HEK293 (cell line): ENCODE data around the gene ARMS2.

ENCODE experiments used
- CTCF ChIA-PET: fragments of 350-600 bp; formaldehyde crosslinking; extraction: SDS; loops from one replicate; lab custom pipeline; 2021; ENCODE audit warnings: antibody characterized with exemption; lab: Yijun Ruan, JAX
- POLR2A ChIA-PET: fragments of 300-600 bp; formaldehyde crosslinking; extraction: SDS; loops from one replicate; lab custom pipeline; 2020; ENCODE audit warnings: antibody characterized with exemption, inconsistent platforms; lab: Yijun Ruan, JAX
- H3K27ac ChIP-seq: fragments of 200-500 bp; sonication (Bioruptor generic); 2 replicates; pipeline ENCODE4 v1.5.1; 2014; ENCODE audit warnings: low read depth, low read length, control low read depth, inconsistent platforms; ENCODE audit errors: extremely low read depth
- H3K36me3 ChIP-seq, 2 experiments: fragments of 200-500 bp in 1 of 2; sonication (Bioruptor generic) in 1 of 2; 1 replicate in 1 of 2; 2 replicates in 1 of 2; pipeline ENCODE4 v1.5.1; 2014 to 2017; ENCODE audit warnings: inconsistent platforms in 2 of 2, low read length in 2 of 2; ENCODE audit not compliant: control insufficient read depth in 2 of 2, insufficient read depth in 1 of 2
- H3K4me1 ChIP-seq: fragments of 200-500 bp; sonication (Bioruptor generic); 2 replicates; pipeline ENCODE4 v1.5.1; 2014; ENCODE audit warnings: mild to moderate bottlenecking, low read length, inconsistent platforms; ENCODE audit not compliant: control insufficient read depth, insufficient read depth
- H3K4me3 ChIP-seq: 2 replicates; pipeline ENCODE4 v1.5.1; 2011; ENCODE audit warnings: low read depth, mild to moderate bottlenecking, control low read depth, low read length, moderate library complexity
- H3K9me3 ChIP-seq: fragments of 200-500 bp; sonication (Bioruptor generic); 2 replicates; pipeline ENCODE4 v1.5.1; 2014; ENCODE audit warnings: low read depth, low read length, inconsistent platforms; ENCODE audit not compliant: control insufficient read depth, insufficient read depth
- BCL11A ChIP-seq: fragments of 450-650 bp; formaldehyde crosslinking; IDR thresholded peaks from 2 replicates; pipeline ENCODE4 v1.5.1; 2016; ENCODE audit warnings: low read depth, missing biosample characterization, missing genetic modification characterization
- MEIS1 ChIP-seq: sonication (generic); formaldehyde crosslinking; IDR thresholded peaks from 2 replicates; pipeline ENCODE4 v1.8.1; 2022; ENCODE audit warnings: missing genetic modification reagents, mild to moderate bottlenecking, borderline replicate concordance
- WT1 ChIP-seq: fragments of 450-650 bp; formaldehyde crosslinking; IDR thresholded peaks from 2 replicates; pipeline ENCODE4 v1.5.1; 2016; ENCODE audit warnings: missing biosample characterization, missing genetic modification characterization
- ZBTB20 ChIP-seq: fragments of 450-650 bp; formaldehyde crosslinking; IDR thresholded peaks from 2 replicates; pipeline ENCODE4 v1.5.1; 2016; ENCODE audit warnings: missing biosample characterization, missing genetic modification characterization
- ZNF239 ChIP-seq: fragments of 450-650 bp; formaldehyde crosslinking; IDR thresholded peaks from 2 replicates; pipeline ENCODE4 v1.5.1; 2016; ENCODE audit warnings: missing biosample characterization, missing genetic modification characterization
- ZNF274 ChIP-seq, 2 experiments: fragments of 200-500 bp in 1 of 2; fragments of 450-650 bp in 1 of 2; sonication (Bioruptor generic) in 1 of 2; formaldehyde crosslinking in 1 of 2; IDR thresholded peaks; 2 replicates each; pipeline versions ENCODE4 v1.5.1 to v1.6.1; 2014 to 2016; ENCODE audit warnings: borderline replicate concordance in 1 of 2, inconsistent platforms in 1 of 2, low read length in 1 of 2, missing biosample characterization in 1 of 2, missing genetic modification characterization in 1 of 2
- ZNF394 ChIP-seq: fragments of 450-650 bp; formaldehyde crosslinking; IDR thresholded peaks from 2 replicates; pipeline ENCODE4 v1.5.1; 2016; ENCODE audit warnings: missing biosample characterization, missing genetic modification characterization, mild to moderate bottlenecking, moderate library complexity, borderline replicate concordance
- ZNF621 ChIP-seq: fragments of 450-650 bp; formaldehyde crosslinking; IDR thresholded peaks from 2 replicates; pipeline ENCODE4 v1.5.1; 2017; ENCODE audit warnings: missing biosample characterization, missing genetic modification characterization
- ZSCAN23 ChIP-seq: fragments of 450-650 bp; formaldehyde crosslinking; IDR thresholded peaks from 2 replicates; pipeline ENCODE4 v1.5.1; 2016; ENCODE audit warnings: missing biosample characterization, missing genetic modification characterization
- ZSCAN30 ChIP-seq: fragments of 450-650 bp; IDR thresholded peaks from 2 replicates; pipeline ENCODE4 v1.5.1; 2018; ENCODE audit warnings: missing biosample characterization, mild to moderate bottlenecking, missing genetic modification characterization, moderate library complexity
- TF ChIP-seq, protein P1 (sequence below): fragments of 450-650 bp; formaldehyde crosslinking; IDR thresholded peaks from 2 replicates; pipeline ENCODE4 v1.5.1; 2016; ENCODE audit warnings: missing biosample characterization, missing genetic modification characterization
- TF ChIP-seq, protein P2 (sequence below): fragments of 450-650 bp; formaldehyde crosslinking; IDR thresholded peaks from 2 replicates; pipeline ENCODE4 v1.5.1; 2017; ENCODE audit warnings: missing biosample characterization, missing genetic modification characterization
- TF ChIP-seq, protein P3 (sequence below): fragments of 450-650 bp; formaldehyde crosslinking; IDR thresholded peaks from 2 replicates; pipeline ENCODE4; 2016; ENCODE audit warnings: missing biosample characterization, missing genetic modification characterization
- TF ChIP-seq, protein P4 (sequence below): fragments of 450-650 bp; formaldehyde crosslinking; IDR thresholded peaks from 2 replicates; pipeline ENCODE4 v1.5.1; 2017; ENCODE audit warnings: missing biosample characterization, missing genetic modification characterization
- TF ChIP-seq, protein P5 (sequence below): fragments of 450-650 bp; IDR thresholded peaks from 2 replicates; pipeline ENCODE4 v1.5.1; 2018; ENCODE audit warnings: missing biosample characterization, missing genetic modification characterization

Gene ARMS2

DNA sequence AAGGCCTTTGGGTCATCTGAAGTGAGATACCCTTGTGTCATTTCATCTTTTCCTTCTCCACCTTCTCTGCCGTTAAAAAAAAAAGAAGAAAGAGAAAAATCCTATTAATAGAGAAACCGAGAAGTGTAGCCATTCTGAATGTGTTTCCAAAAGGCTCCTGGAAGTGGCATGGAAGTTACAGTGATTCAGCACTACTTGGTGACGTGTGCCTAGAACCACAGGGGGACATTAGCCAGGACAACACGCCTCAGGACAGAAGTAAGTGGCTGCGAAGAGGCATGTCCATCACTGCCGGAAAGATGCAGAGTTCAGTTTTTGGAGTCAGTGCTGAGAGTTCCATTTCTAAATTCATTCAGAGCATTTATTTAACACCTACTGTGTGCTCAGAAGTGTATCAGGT, 13.2 kb downstream of the ARMS2 start:
- no peak overlapping the region for H3K27ac ChIP-seq
- CTCF ChIA-PET: no interaction called here
- POLR2A ChIA-PET: interaction anchor here (1.2 kb wide), 1 partner anchor 12 kb away, joined by 5 read pairs; no protein-coding TSS in a partner anchor
- H3K4me1 ChIP-seq: 0 out of 2 replicates have a peak, but pooled peaks cover 2% of the 10 kb centered on the region
- H3K4me3 ChIP-seq: no peak overlapping the region
- no peaks in the 10 kb centered on the region for H3K9me3 ChIP-seq
- TF ChIP-seq MEIS1 (CRISPR knock-in tag) (no peak), ZNF394 (tag by site-specific recombination) (no peak), ZNF239 (tag by site-specific recombination) (no peak), BCL11A (tag by site-specific recombination) (no peak), ZSCAN23 (tag by site-specific recombination) (no peak), WT1 (tag by site-specific recombination) (no peak), ZBTB20 (no peak), ZSCAN30 (tag by site-specific recombination) (no peak)
- TF ChIP-seq, protein P1, sequence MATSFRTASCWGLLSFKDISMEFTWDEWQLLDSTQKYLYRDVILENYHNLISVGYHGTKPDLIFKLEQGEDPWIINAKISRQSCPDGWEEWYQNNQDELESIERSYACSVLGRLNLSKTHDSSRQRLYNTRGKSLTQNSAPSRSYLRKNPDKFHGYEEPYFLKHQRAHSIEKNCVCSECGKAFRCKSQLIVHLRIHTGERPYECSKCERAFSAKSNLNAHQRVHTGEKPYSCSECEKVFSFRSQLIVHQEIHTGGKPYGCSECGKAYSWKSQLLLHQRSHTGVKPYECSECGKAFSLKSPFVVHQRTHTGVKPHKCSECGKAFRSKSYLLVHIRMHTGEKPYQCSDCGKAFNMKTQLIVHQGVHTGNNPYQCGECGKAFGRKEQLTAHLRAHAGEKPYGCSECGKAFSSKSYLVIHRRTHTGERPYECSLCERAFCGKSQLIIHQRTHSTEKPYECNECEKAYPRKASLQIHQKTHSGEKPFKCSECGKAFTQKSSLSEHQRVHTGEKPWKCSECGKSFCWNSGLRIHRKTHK: no peak
- TF ChIP-seq, protein P2, sequence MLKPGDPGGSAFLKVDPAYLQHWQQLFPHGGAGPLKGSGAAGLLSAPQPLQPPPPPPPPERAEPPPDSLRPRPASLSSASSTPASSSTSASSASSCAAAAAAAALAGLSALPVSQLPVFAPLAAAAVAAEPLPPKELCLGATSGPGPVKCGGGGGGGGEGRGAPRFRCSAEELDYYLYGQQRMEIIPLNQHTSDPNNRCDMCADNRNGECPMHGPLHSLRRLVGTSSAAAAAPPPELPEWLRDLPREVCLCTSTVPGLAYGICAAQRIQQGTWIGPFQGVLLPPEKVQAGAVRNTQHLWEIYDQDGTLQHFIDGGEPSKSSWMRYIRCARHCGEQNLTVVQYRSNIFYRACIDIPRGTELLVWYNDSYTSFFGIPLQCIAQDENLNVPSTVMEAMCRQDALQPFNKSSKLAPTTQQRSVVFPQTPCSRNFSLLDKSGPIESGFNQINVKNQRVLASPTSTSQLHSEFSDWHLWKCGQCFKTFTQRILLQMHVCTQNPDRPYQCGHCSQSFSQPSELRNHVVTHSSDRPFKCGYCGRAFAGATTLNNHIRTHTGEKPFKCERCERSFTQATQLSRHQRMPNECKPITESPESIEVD (tag by site-specific recombination): no peak
- TF ChIP-seq, protein P3, sequence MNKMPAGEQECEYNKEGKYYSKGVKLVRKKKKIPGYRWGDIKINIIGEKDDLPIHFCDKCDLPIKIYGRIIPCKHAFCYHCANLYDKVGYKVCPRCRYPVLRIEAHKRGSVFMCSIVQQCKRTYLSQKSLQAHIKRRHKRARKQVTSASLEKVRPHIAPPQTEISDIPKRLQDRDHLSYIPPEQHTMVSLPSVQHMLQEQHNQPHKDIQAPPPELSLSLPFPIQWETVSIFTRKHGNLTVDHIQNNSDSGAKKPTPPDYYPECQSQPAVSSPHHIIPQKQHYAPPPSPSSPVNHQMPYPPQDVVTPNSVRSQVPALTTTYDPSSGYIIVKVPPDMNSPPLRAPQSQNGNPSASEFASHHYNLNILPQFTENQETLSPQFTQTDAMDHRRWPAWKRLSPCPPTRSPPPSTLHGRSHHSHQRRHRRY: no peak
- H3K36me3 ChIP-seq: no peaks in the 10 kb centered on the region

DNA sequence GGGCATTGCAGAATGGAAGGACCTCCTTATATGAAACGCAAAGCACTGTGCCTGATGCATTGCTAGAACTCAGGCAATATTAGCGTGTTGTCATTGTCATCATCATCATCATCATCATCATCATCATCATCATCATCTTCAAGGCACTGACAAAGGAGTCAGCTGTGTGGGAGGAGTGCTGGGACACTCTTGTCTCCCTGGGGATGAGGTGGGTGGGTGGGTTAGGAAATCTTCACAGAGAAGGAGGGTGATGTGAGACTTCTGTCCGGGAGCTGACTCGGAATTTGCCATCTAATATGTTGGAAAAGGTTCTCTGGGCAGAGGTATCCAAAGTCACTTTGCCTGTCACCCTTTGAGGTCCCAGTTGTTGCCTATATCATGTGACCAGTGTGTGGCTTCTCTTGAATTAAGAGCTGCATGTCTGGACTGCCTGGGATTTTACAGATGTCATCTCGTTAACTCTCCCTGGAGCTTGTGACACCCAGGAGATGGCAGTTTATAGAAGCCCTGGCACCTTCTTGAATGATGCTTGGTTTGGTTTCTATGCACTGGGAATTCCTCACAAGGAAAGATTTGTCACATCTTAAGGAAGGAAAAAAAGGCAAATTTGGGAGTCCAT, 14.0 kb downstream of the ARMS2 start:
- H3K4me3 ChIP-seq: no peak overlapping the region
- H3K36me3 ChIP-seq: no peaks in the 10 kb centered on the region
- CTCF ChIA-PET: interaction anchor here (0.5 to 1.3 kb wide), 3 partner anchors 34 to 199 kb away, joined by 3 to 6 read pairs (median 4); no protein-coding TSS in a partner anchor
- H3K4me1 ChIP-seq: 0 out of 2 replicates have a peak, but pooled peaks cover 2% of the 10 kb centered on the region
- TF ChIP-seq, protein P4, sequence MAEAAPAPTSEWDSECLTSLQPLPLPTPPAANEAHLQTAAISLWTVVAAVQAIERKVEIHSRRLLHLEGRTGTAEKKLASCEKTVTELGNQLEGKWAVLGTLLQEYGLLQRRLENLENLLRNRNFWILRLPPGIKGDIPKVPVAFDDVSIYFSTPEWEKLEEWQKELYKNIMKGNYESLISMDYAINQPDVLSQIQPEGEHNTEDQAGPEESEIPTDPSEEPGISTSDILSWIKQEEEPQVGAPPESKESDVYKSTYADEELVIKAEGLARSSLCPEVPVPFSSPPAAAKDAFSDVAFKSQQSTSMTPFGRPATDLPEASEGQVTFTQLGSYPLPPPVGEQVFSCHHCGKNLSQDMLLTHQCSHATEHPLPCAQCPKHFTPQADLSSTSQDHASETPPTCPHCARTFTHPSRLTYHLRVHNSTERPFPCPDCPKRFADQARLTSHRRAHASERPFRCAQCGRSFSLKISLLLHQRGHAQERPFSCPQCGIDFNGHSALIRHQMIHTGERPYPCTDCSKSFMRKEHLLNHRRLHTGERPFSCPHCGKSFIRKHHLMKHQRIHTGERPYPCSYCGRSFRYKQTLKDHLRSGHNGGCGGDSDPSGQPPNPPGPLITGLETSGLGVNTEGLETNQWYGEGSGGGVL (tag by site-specific recombination): no peak
- no peak for TF ChIP-seq ZNF621 (tag by site-specific recombination)
- TF ChIP-seq, protein P5, sequence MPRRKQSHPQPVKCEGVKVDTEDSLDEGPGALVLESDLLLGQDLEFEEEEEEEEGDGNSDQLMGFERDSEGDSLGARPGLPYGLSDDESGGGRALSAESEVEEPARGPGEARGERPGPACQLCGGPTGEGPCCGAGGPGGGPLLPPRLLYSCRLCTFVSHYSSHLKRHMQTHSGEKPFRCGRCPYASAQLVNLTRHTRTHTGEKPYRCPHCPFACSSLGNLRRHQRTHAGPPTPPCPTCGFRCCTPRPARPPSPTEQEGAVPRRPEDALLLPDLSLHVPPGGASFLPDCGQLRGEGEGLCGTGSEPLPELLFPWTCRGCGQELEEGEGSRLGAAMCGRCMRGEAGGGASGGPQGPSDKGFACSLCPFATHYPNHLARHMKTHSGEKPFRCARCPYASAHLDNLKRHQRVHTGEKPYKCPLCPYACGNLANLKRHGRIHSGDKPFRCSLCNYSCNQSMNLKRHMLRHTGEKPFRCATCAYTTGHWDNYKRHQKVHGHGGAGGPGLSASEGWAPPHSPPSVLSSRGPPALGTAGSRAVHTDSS (tag by site-specific recombination): peak; percentile 96
- no peak for TF ChIP-seq ZNF274 (IDR thresholded peaks at IDR 0.05; ENCODE audit: low read length)
- no peak for TF ChIP-seq ZNF274 (tag by site-specific recombination; IDR thresholded peaks at IDR 0.05; ENCODE audit: borderline replicate concordance)
- H3K9me3 ChIP-seq: no peaks in the 10 kb centered on the region
- no peak overlapping the region for H3K27ac ChIP-seq
- POLR2A ChIA-PET: interaction anchor here (1.0 to 1.2 kb wide), 2 partner anchors 11 to 36 kb away, joined by 4 to 5 read pairs; no protein-coding TSS in a partner anchor
